ENCODE results near the gene FAM25C.
"Not testable (repeated sequence)": the region's sequence is repeated elsewhere in the genome, so short reads cannot be mapped to it uniquely, and the experiment has no call there.

DNA sequence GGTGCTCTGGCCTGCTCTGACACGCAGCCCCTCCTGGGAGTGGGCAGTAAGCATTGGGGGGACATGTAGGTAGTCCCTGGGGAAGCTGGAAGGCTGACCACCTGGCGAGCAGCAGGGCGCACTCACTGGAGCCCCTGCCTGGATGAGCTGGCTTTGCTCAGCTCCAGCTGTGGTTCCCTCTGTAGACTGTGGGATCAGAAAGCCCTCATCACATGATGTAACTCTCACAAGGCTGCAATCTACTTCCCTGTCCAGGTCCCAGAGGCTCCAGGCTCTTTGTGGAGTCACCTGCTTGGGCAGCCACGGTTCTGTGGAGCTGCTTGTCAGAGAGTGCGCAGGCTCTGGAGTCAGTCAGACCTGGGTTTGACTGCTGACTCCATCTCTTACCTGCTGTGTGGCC is 36.8 kb downstream of the FAM25C start:
- not testable (repeated sequence) for TF ChIP-seq POLR2A, POLR2AphosphoS5 (IDR thresholded peaks at IDR 0.05)
- TF ChIP-seq, protein P1, sequence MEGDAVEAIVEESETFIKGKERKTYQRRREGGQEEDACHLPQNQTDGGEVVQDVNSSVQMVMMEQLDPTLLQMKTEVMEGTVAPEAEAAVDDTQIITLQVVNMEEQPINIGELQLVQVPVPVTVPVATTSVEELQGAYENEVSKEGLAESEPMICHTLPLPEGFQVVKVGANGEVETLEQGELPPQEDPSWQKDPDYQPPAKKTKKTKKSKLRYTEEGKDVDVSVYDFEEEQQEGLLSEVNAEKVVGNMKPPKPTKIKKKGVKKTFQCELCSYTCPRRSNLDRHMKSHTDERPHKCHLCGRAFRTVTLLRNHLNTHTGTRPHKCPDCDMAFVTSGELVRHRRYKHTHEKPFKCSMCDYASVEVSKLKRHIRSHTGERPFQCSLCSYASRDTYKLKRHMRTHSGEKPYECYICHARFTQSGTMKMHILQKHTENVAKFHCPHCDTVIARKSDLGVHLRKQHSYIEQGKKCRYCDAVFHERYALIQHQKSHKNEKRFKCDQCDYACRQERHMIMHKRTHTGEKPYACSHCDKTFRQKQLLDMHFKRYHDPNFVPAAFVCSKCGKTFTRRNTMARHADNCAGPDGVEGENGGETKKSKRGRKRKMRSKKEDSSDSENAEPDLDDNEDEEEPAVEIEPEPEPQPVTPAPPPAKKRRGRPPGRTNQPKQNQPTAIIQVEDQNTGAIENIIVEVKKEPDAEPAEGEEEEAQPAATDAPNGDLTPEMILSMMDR (IDR thresholded peaks at IDR 0.05), result not testable (repeated sequence)

Measured in upper lobe of left lung (tissue), 4 donors.